H9 (cell line): Measurements from ENCODE around the gene CAPZA2. TPM values are rescaled to one million over a fixed set of nuclear protein-coding genes. Genes with fewer than 3 reads are reported as not detected.

Source experiments
- DNase-seq: peaks from one replicate; pipeline ENCODE4 v3.0.0-alpha.2; 2017
- H2AFZ ChIP-seq: one replicate; pipeline ENCODE4 v1.6.1; 2013; ENCODE audit warnings: mild to moderate bottlenecking, low read length, control low read depth, moderate library complexity
- H2AK5ac ChIP-seq: 2 replicates; pipeline ENCODE4 v1.6.1; 2013; ENCODE audit warnings: low read length, control low read depth, mixed read lengths; ENCODE audit not compliant: insufficient read length
- H2BK120ac ChIP-seq: one replicate; pipeline ENCODE4 v1.6.1; 2013; ENCODE audit warnings: low read depth, mild to moderate bottlenecking, low read length, control low read depth, inconsistent platforms; ENCODE audit not compliant: poor library complexity, severe bottlenecking
- H2BK12ac ChIP-seq: 2 replicates; pipeline ENCODE4 v1.6.1; 2013; ENCODE audit warnings: low read length, control low read depth, mixed read lengths, low read depth; ENCODE audit not compliant: insufficient read length
- H2BK15ac ChIP-seq: 2 replicates; pipeline ENCODE4 v1.6.1; 2013; ENCODE audit warnings: low read depth, low read length, control low read depth
- H2BK20ac ChIP-seq: one replicate; pipeline ENCODE4 v1.6.1; 2013; ENCODE audit warnings: low read depth, mild to moderate bottlenecking, low read length, control low read depth, inconsistent platforms; ENCODE audit not compliant: poor library complexity, severe bottlenecking
- H2BK5ac ChIP-seq: 2 replicates; pipeline ENCODE4 v1.6.1; 2013; ENCODE audit warnings: low read length, control low read depth, mixed read lengths; ENCODE audit not compliant: insufficient read length
- H3K14ac ChIP-seq: 2 replicates; pipeline ENCODE4 v1.6.1; 2013; ENCODE audit warnings: low read length, control low read depth; ENCODE audit not compliant: insufficient read depth
- H3K18ac ChIP-seq: 2 replicates; pipeline ENCODE4 v1.6.1; 2013; ENCODE audit warnings: low read depth, mild to moderate bottlenecking, mixed read lengths, low read length, control low read depth; ENCODE audit not compliant: insufficient read length
- H3K23ac ChIP-seq: 2 replicates; pipeline ENCODE4 v1.6.1; 2013; ENCODE audit warnings: low read length, control low read depth, mixed read lengths, low read depth; ENCODE audit not compliant: insufficient read length
- H3K23me2 ChIP-seq: 2 replicates; pipeline ENCODE4 v1.6.1; 2013; ENCODE audit warnings: low read depth, mild to moderate bottlenecking, mixed read lengths, low read length, control low read depth; ENCODE audit not compliant: insufficient read length, poor library complexity, severe bottlenecking
- H3K27ac ChIP-seq: 2 replicates; pipeline ENCODE4 v1.5.1; 2013; ENCODE audit warnings: low read length, control low read depth, mixed read lengths, low read depth; ENCODE audit not compliant: insufficient read length
- H3K27me3 ChIP-seq: 2 replicates; pipeline ENCODE4 v1.6.1; 2013; ENCODE audit warnings: low read length, control low read depth, inconsistent platforms; ENCODE audit not compliant: insufficient read depth
- H3K4ac ChIP-seq: 2 replicates; pipeline ENCODE4 v1.6.1; 2013; ENCODE audit warnings: low read depth, mild to moderate bottlenecking, control low read depth, inconsistent platforms, low read length, moderate library complexity
- H3K4me1 ChIP-seq: 2 replicates; pipeline ENCODE4 v1.6.1; 2013; ENCODE audit warnings: low read length, control low read depth, inconsistent platforms; ENCODE audit not compliant: insufficient read depth
- H3K4me2 ChIP-seq: 2 replicates; pipeline ENCODE4 v1.6.1; 2013; ENCODE audit warnings: low read length, control low read depth, mixed read lengths; ENCODE audit not compliant: insufficient read length, insufficient read depth
- H3K56ac ChIP-seq: 2 replicates; pipeline ENCODE4 v1.6.1; 2013; ENCODE audit warnings: low read depth, mild to moderate bottlenecking, mixed read lengths, low read length, control low read depth; ENCODE audit not compliant: insufficient read length
- H3K79me1 ChIP-seq: 2 replicates; pipeline ENCODE4 v1.6.1; 2013; ENCODE audit warnings: low read depth, mild to moderate bottlenecking, moderate library complexity, low read length, control low read depth, inconsistent platforms; ENCODE audit not compliant: insufficient read depth, poor library complexity, severe bottlenecking
- H3K79me2 ChIP-seq: 2 replicates; pipeline ENCODE4 v1.6.1; 2013; ENCODE audit warnings: low read length, control low read depth, inconsistent platforms; ENCODE audit not compliant: insufficient read depth
- H3K9ac ChIP-seq: 2 replicates; pipeline ENCODE4 v1.6.1; 2013; ENCODE audit warnings: low read length, control low read depth, mixed read lengths; ENCODE audit not compliant: insufficient read length; ENCODE audit errors: extremely low read depth
- H3K9me3 ChIP-seq: one replicate; pipeline ENCODE4 v1.6.1; 2013; ENCODE audit warnings: low read depth, low read length, inconsistent platforms; ENCODE audit not compliant: control insufficient read depth
- H3T11ph ChIP-seq: one replicate; pipeline ENCODE4 v1.6.1; 2013; ENCODE audit warnings: mild to moderate bottlenecking, low read length, control low read depth, inconsistent platforms
- H4K20me1 ChIP-seq: one replicate; pipeline ENCODE4 v1.6.1; 2013; ENCODE audit not compliant: control insufficient read depth, insufficient read length, insufficient read depth
- H4K5ac ChIP-seq: 2 replicates; pipeline ENCODE4 v1.6.1; 2013; ENCODE audit warnings: low read depth, mild to moderate bottlenecking, mixed read lengths, low read length, control low read depth; ENCODE audit not compliant: insufficient read length
- H4K8ac ChIP-seq: replicated peaks from 2 replicates; pipeline ENCODE4 v1.6.1; 2013; ENCODE audit warnings: low read length, control low read depth, mixed read lengths, low read depth; ENCODE audit not compliant: insufficient read length
- H4K91ac ChIP-seq: 2 replicates; pipeline ENCODE4 v1.6.1; 2013; ENCODE audit warnings: low read depth, mild to moderate bottlenecking, moderate library complexity, mixed read lengths, low read length, control low read depth; ENCODE audit not compliant: insufficient read length
- H3K27ac Mint-ChIP-seq, 3 experiments: 2 replicates in 2 of 3; 3 replicates in 1 of 3; pipeline ENCODE4 v1.8.0; 2020 to 2021; ENCODE audit warnings: mixed read lengths in 3 of 3, mild to moderate bottlenecking in 1 of 3, moderate library complexity in 1 of 3
- H3K27me3 Mint-ChIP-seq: 2 replicates; pipeline ENCODE4 v1.8.0; 2021; ENCODE audit warnings: low read depth, mild to moderate bottlenecking, moderate library complexity, mixed read lengths
- H3K36me3 Mint-ChIP-seq, 3 experiments: 2 replicates in 2 of 3; 3 replicates in 1 of 3; pipeline ENCODE4 v1.8.0; 2020 to 2021; ENCODE audit warnings: low read depth in 3 of 3, mixed read lengths in 3 of 3; ENCODE audit not compliant: insufficient read depth in 1 of 3
- H3K4me1 Mint-ChIP-seq, 2 experiments: 2 replicates each; pipeline ENCODE4 v1.8.0; 2020; ENCODE audit warnings: mixed read lengths in 2 of 2
- H3K4me3 Mint-ChIP-seq, 2 experiments: 2 replicates in 1 of 2; 3 replicates in 1 of 2; pipeline ENCODE4 v1.8.0; 2020 to 2021; ENCODE audit warnings: mild to moderate bottlenecking in 2 of 2, mixed read lengths in 2 of 2, moderate library complexity in 1 of 2
- H3K9me3 Mint-ChIP-seq, 2 experiments: 2 replicates in 1 of 2; 3 replicates in 1 of 2; pipeline ENCODE4 v1.8.0; 2020; ENCODE audit warnings: mild to moderate bottlenecking in 2 of 2, mixed read lengths in 2 of 2, moderate library complexity in 1 of 2
- CTCF ChIP-seq: fragments of 200-600 bp; sonication (generic); conservative IDR thresholded peaks from 3 replicates; pipeline ENCODE4 v1.8.0; 2021; ENCODE audit warnings: antibody characterized with exemption, mild to moderate bottlenecking
- WGBS: extraction: QIAGEN DNeasy Blood & Tissue Kit; methylation state at CpG from one replicate; pipeline ENCODE4 v1.1.7; 2013; ENCODE audit warnings: missing lambda C conversion rate, low lambda C conversion rate, mixed read lengths; ENCODE audit not compliant: insufficient read length; ENCODE audit errors: extremely low coverage; 5-methylcytosine and 5-hydroxymethylcytosine counted together
- total RNA-seq: library from RNA; stranded (reverse); gene quantifications from 2 replicates; pipeline ENCODE4 v1.2.1, GENCODE V29; 2021

The CAPZA2 gene
- total RNA-seq, 1 experiment from 2014 or later: 131 TPM

GRCh38 chr7:116953906-116954838 lies 91.8 kb downstream of the CAPZA2 start:
- peaks cover 30 to 35% of the 10 kb centered on the region in 2 experiments for H3K4me1 Mint-ChIP-seq
- Histone ChIP-seq H4K5ac (no peak overlapping the region), H3K4me2 (peak overlapping the region; percentile 98), H2BK15ac (no peak overlapping the region), H2BK120ac (no peak overlapping the region), H3K9ac (peak overlapping the region; percentile 80), H3K23ac (no peak overlapping the region), H3K4me1 (no peaks in the 10 kb centered on the region; the same call in 1 of the 2 replicates), H3K14ac (peak overlapping the region; percentile 95), H3K79me1 (no peaks in the 10 kb centered on the region), H3K79me2 (no peaks in the 10 kb centered on the region; the same call in 1 of the 2 replicates), H3K27ac (no peak overlapping the region), H3K56ac (no peak overlapping the region), H2AFZ (no peak overlapping the region), H3K9me3 (no peaks in the 10 kb centered on the region), H2AK5ac (no peak overlapping the region), H3T11ph (no peak overlapping the region), H2BK12ac (no peak overlapping the region), H3K18ac (peak overlapping the region; percentile 32), H2BK5ac (no peak overlapping the region), H4K8ac (no peak overlapping the region), H3K27me3 (no peaks in the 10 kb centered on the region), H3K4ac (no peak overlapping the region), H2BK20ac (no peak overlapping the region), H4K91ac (no peak overlapping the region), H4K20me1 (no peaks in the 10 kb centered on the region), H3K23me2 (peaks cover 5% of the 10 kb centered on the region)
- no CpG with 5 or more reads among the region's 63 CpGs for WGBS
- H3K9me3 Mint-ChIP-seq: no peaks in the 10 kb centered on the region; a peak in 1 of 5 replicates
- no peak for TF ChIP-seq CTCF
- H3K4me3 Mint-ChIP-seq: peak overlapping the region; percentile 88 to 99
- DNase-seq: peak; percentile 74
- peaks cover 0 to 8% (median 5%) of the 10 kb centered on the region in 3 experiments; a peak in 5 of 7 replicates for H3K36me3 Mint-ChIP-seq
- H3K27ac Mint-ChIP-seq: peak overlapping the region; percentile 93 to 96 (median 95)
- H3K27me3 Mint-ChIP-seq: no peaks in the 10 kb centered on the region
